CD4-positive, alpha-beta memory T cell (primary cell): ENCODE data around the gene SH3BGRL3. TPM values are rescaled to one million over a fixed set of nuclear protein-coding genes. Genes with fewer than 3 reads are reported as not detected.

ENCODE experiments used
- CTCF ChIA-PET: fragments of 350-600 bp; sonication (Branson Sonifier 250); formaldehyde crosslinking; loops from one replicate; lab custom pipeline; 2021; ENCODE audit warnings: inconsistent platforms; ENCODE audit not compliant: partially characterized antibody; lab: Charles Lee
- POLR2A ChIA-PET: fragments of 350-600 bp; sonication (Branson Sonifier 250); formaldehyde crosslinking; loops from one replicate; lab custom pipeline; 2021; ENCODE audit not compliant: partially characterized antibody; lab: Charles Lee
- DNase-seq, 5 donors: peaks; one replicate each; pipeline versions ENCODE4 v3.0.0 to v3.0.0-alpha.2; 2020 to 2022; ENCODE audit warnings: mixed read lengths in 1 of 5
- H3K27ac ChIP-seq: one replicate; pipeline ENCODE4 v1.7.0; 2013; ENCODE audit warnings: low read depth, low read length
- H3K27me3 ChIP-seq: 2 replicates; pipeline ENCODE4 v1.7.0; 2013; ENCODE audit warnings: mild to moderate bottlenecking, low read length, moderate library complexity; ENCODE audit not compliant: insufficient read depth
- H3K36me3 ChIP-seq: 2 replicates; pipeline ENCODE4 v1.7.0; 2013; ENCODE audit warnings: mild to moderate bottlenecking, low read length, moderate library complexity; ENCODE audit not compliant: insufficient read depth
- H3K4me1 ChIP-seq: 2 replicates; pipeline ENCODE4 v1.7.0; 2013; ENCODE audit warnings: mild to moderate bottlenecking, low read length, moderate library complexity; ENCODE audit not compliant: insufficient read depth
- H3K4me3 ChIP-seq, 2 donors: one replicate each; pipeline ENCODE4 v1.7.0; 2013; ENCODE audit warnings: low read length in 2 of 2, mild to moderate bottlenecking in 1 of 2
- H3K9me3 ChIP-seq, 2 donors: one replicate each; pipeline ENCODE4 v1.7.0; 2013; ENCODE audit warnings: low read length in 2 of 2, control low read depth in 1 of 2; ENCODE audit not compliant: control insufficient read depth in 1 of 2
- H3K27ac Mint-ChIP-seq, 7 donors: one replicate each; pipeline ENCODE4 v1.8.0; 2020 to 2021; ENCODE audit warnings: mixed read lengths in 7 of 7, mild to moderate bottlenecking in 6 of 7, inconsistent platforms in 3 of 7, moderate library complexity in 3 of 7
- H3K27me3 Mint-ChIP-seq, 2 donors: one replicate each; pipeline ENCODE4 v1.8.0; 2020 to 2021; ENCODE audit warnings: mixed read lengths in 2 of 2
- H3K36me3 Mint-ChIP-seq, 2 donors: one replicate each; pipeline ENCODE4 v1.8.0; 2020 to 2021; ENCODE audit warnings: mixed read lengths in 2 of 2, inconsistent platforms in 1 of 2, mild to moderate bottlenecking in 1 of 2
- H3K4me1 Mint-ChIP-seq, 4 donors: one replicate each; pipeline ENCODE4 v1.8.0; 2020 to 2021; ENCODE audit warnings: mixed read lengths in 4 of 4, mild to moderate bottlenecking in 1 of 4
- H3K4me3 Mint-ChIP-seq, 8 donors: one replicate each; pipeline ENCODE4 v1.8.0; 2020 to 2021; ENCODE audit warnings: mixed read lengths in 8 of 8, mild to moderate bottlenecking in 7 of 8, moderate library complexity in 6 of 8, inconsistent platforms in 3 of 8
- H3K9me3 Mint-ChIP-seq, 8 donors: one replicate each; pipeline ENCODE4 v1.8.0; 2020 to 2021; ENCODE audit warnings: mixed read lengths in 8 of 8, mild to moderate bottlenecking in 5 of 8, inconsistent platforms in 3 of 8, moderate library complexity in 1 of 8
- intact Hi-C: fragments of 100-400 bp; cut with micrococcal nuclease; formaldehyde crosslinking; loops from one replicate; pipeline ENCODE4 v1.15.1; 2023
- polyA plus RNA-seq, 2 donors: library from polyadenylated mRNA; unstranded; fragments of 300-500 nt; fragmentation: Illumina TruSeq; gene quantifications; one replicate each; pipeline ENCODE4 v1.2.3, GENCODE V29; 2021
- total RNA-seq, 2 experiments: library from RNA; stranded (reverse); gene quantifications; one replicate each; pipeline ENCODE4 v1.2.3, GENCODE V29; 2021

The SH3BGRL3 gene
- total and polyA plus RNA-seq, 4 experiments from 2014 or later: 293 to 1,531 (median 642) TPM

- Histone ChIP-seq H3K4me3 (peak overlapping the region; percentile 38 to 50), H3K27ac (peak overlapping the region; percentile 91), H3K4me1 (peaks cover 94% of the 10 kb centered on the region), H3K36me3 (peaks cover 12% of the 10 kb centered on the region), H3K27me3 (no peaks in the 10 kb centered on the region), H3K9me3 (no peaks in the 10 kb centered on the region)
- Mint-ChIP-seq H3K27ac (peak overlapping the region; percentile 94 to 100 (median 99)), H3K36me3 (peaks cover 9 to 33% of the 10 kb centered on the region in 2 donors), H3K27me3 (no peaks in the 10 kb centered on the region), H3K9me3 (no peaks in the 10 kb centered on the region), H3K4me3 (peak overlapping the region; percentile 82 to 94 (median 89)), H3K4me1 (peaks cover 63 to 96% (median 81%) of the 10 kb centered on the region in 4 donors)
- ChIA-PET POLR2A (interaction anchor here (0.6 to 38.6 kb wide), 24 partner anchors 6 to 1027 kb away, joined by 3 to 3358 read pairs (median 8); partner anchors contain the start of genes CD52, CEP85, DHDDS and HMGN2), CTCF (interaction anchor here (0.8 to 21.6 kb wide), 21 partner anchors 8 to 149 kb away, joined by 3 to 1027 read pairs (median 10); partner anchors contain the start of genes CD52, CEP85, SH3BGRL3 and UBXN11)
- intact Hi-C loops: loop anchor here (1.0 to 2.0 kb wide), 6 partner anchors 8 to 132 kb away; partner anchors contain the start of gene CEP85
- peak; percentile 91 to 99 (median 92) for DNase-seq
These were observed 4.9 kb downstream of the SH3BGRL3 start for GRCh38 chr1:26284597-26285347.

DNA sequence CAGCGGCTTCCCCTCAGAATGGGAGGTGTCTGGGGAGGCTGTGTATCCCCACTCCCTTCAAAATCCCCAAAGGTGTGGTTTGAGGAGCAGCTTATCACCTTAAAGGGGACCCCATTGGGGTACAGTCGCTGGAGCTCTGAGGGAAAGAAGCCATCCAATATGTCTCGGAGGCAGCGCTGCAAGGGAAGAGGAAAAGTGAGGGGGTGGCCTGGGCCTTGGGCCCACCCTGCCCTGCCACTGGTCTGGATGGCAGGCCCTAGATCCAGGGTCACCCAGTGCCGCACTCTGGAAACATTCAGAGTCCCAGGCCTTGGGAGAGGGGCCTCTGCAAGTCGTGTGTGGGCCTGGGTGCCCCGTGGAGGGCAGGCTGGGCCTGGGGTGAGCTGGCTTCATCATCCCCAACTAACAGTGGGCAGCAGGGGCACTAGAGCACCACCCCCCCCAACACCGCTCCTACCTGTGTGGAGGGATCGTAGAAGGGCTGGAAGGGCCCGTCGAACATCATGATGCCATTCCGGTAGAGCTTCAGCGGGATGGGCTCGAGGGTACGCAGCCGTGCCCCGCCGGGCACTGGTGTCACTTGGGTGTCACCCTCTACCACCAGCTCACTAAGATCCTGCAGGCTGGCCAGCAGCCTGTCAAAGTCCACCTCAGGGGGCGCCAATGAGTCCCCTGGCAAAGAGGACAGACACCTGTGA lies 5.6 kb downstream of the SH3BGRL3 start:
- Histone ChIP-seq H3K36me3 (peaks cover 12% of the 10 kb centered on the region), H3K9me3 (no peaks in the 10 kb centered on the region), H3K4me1 (peaks cover 100% of the 10 kb centered on the region), H3K4me3 (peak overlapping the region in 1 of 2 donors; percentile 11), H3K27ac (peak overlapping the region; percentile 91), H3K27me3 (no peaks in the 10 kb centered on the region)
- H3K36me3 Mint-ChIP-seq: peaks cover 9 to 32% of the 10 kb centered on the region in 2 donors
- H3K9me3 Mint-ChIP-seq: no peaks in the 10 kb centered on the region
- peak overlapping the region in 6 of 8 donors; percentile 57 to 94 (median 90) for H3K4me3 Mint-ChIP-seq
- H3K27ac Mint-ChIP-seq: peak overlapping the region; percentile 94 to 100 (median 99)
- no peaks in the 10 kb centered on the region for H3K27me3 Mint-ChIP-seq
- peaks cover 69 to 100% (median 88%) of the 10 kb centered on the region in 4 donors for H3K4me1 Mint-ChIP-seq
- POLR2A ChIA-PET: interaction anchor here (1.0 to 38.6 kb wide), 17 partner anchors 7 to 187 kb away, joined by 3 to 3358 read pairs (median 10); partner anchors contain the start of genes CD52, CEP85, HMGN2 and PDIK1L
- CTCF ChIA-PET: interaction anchor here (0.6 to 21.6 kb wide), 22 partner anchors 8 to 149 kb away, joined by 3 to 1027 read pairs (median 8); partner anchors contain the start of genes CD52, CEP85, SH3BGRL3 and UBXN11
- peak in 1 of 5 donors; percentile 7 for DNase-seq
- intact Hi-C loops: loop anchor here (1.0 to 2.0 kb wide), 5 partner anchors 36 to 131 kb away; partner anchors contain the start of gene CEP85

- H3K4me1 ChIP-seq: peaks cover 100% of the 10 kb centered on the region
- Mint-ChIP-seq H3K4me3 (peak overlapping the region in 5 of 8 donors; percentile 24 to 81 (median 51)), H3K4me1 (peaks cover 69 to 100% (median 88%) of the 10 kb centered on the region in 4 donors), H3K27me3 (no peaks in the 10 kb centered on the region), H3K9me3 (no peaks in the 10 kb centered on the region), H3K36me3 (peaks cover 7 to 28% of the 10 kb centered on the region in 2 donors), H3K27ac (peak overlapping the region; percentile 84 to 99 (median 98))
- no peak for DNase-seq
- intact Hi-C loops: no loop called here
- H3K4me3 ChIP-seq: peak overlapping the region; percentile 11 to 34
- ChIA-PET CTCF (interaction anchor here (0.6 to 21.6 kb wide), 14 partner anchors 9 to 141 kb away, joined by 3 to 1027 read pairs (median 23); partner anchors contain the start of genes CD52, CEP85, SH3BGRL3 and UBXN11), POLR2A (interaction anchor here (1.2 to 38.6 kb wide), 12 partner anchors 8 to 186 kb away, joined by 3 to 3358 read pairs (median 28); partner anchors contain the start of genes CD52, CEP85, HMGN2 and SH3BGRL3)
- H3K36me3 ChIP-seq: peaks cover 10% of the 10 kb centered on the region
- no peaks in the 10 kb centered on the region for H3K27me3 ChIP-seq
- H3K27ac ChIP-seq: peak overlapping the region; percentile 91
- H3K9me3 ChIP-seq: no peaks in the 10 kb centered on the region
These were observed 6.2 kb downstream of the SH3BGRL3 start for GRCh38 chr1:26286064-26286416.

GRCh38 chr1:26287033-26287711 lies 7.3 kb downstream of the SH3BGRL3 start:
- ChIA-PET POLR2A (interaction anchor here (1.0 to 38.6 kb wide), 15 partner anchors 9 to 184 kb away, joined by 3 to 3358 read pairs (median 11); partner anchors contain the start of genes CD52, CEP85, DHDDS and HMGN2), CTCF (interaction anchor here (0.5 to 21.6 kb wide), 14 partner anchors 10 to 133 kb away, joined by 3 to 1027 read pairs (median 23); partner anchors contain the start of genes CD52, SH3BGRL3, UBXN11 and ZNF593)
- Histone ChIP-seq H3K4me1 (peaks cover 100% of the 10 kb centered on the region), H3K4me3 (peak overlapping the region; percentile 35 to 77), H3K9me3 (no peaks in the 10 kb centered on the region), H3K36me3 (no peaks in the 10 kb centered on the region), H3K27me3 (no peaks in the 10 kb centered on the region), H3K27ac (peak overlapping the region; percentile 91)
- H3K4me3 Mint-ChIP-seq: peak overlapping the region; percentile 67 to 92 (median 80)
- intact Hi-C loops: loop anchor here (1.0 kb wide), 1 partner anchor 20 kb away; no protein-coding TSS in a partner anchor
- H3K27ac Mint-ChIP-seq: peak overlapping the region; percentile 93 to 99 (median 97)
- no peaks in the 10 kb centered on the region for H3K27me3 Mint-ChIP-seq
- H3K36me3 Mint-ChIP-seq: peaks cover 0 to 21% of the 10 kb centered on the region in 2 donors
- no peaks in the 10 kb centered on the region for H3K9me3 Mint-ChIP-seq
- H3K4me1 Mint-ChIP-seq: peaks cover 69 to 100% (median 88%) of the 10 kb centered on the region in 4 donors
- DNase-seq: peak; percentile 80 to 92 (median 84)

- peaks cover 100% of the 10 kb centered on the region for H3K4me1 ChIP-seq
- H3K4me3 ChIP-seq: peak overlapping the region; percentile 29 to 77
- no peak for DNase-seq
- no peaks in the 10 kb centered on the region for H3K27me3 ChIP-seq
- peak overlapping the region; percentile 91 for H3K27ac ChIP-seq
- peak overlapping the region; percentile 93 to 99 (median 97) for H3K27ac Mint-ChIP-seq
- peaks cover 64 to 99% (median 83%) of the 10 kb centered on the region in 4 donors for H3K4me1 Mint-ChIP-seq
- no peaks in the 10 kb centered on the region for H3K9me3 ChIP-seq
- no peaks in the 10 kb centered on the region for H3K27me3 Mint-ChIP-seq
- peaks cover 0 to 15% of the 10 kb centered on the region in 2 donors for H3K36me3 Mint-ChIP-seq
- H3K4me3 Mint-ChIP-seq: peak overlapping the region; percentile 21 to 92 (median 80)
- no peaks in the 10 kb centered on the region for H3K9me3 Mint-ChIP-seq
- H3K36me3 ChIP-seq: no peaks in the 10 kb centered on the region
- CTCF ChIA-PET: interaction anchor here (1.7 to 21.6 kb wide), 8 partner anchors 11 to 108 kb away, joined by 5 to 1027 read pairs (median 16); partner anchors contain the start of genes CD52, CEP85, SH3BGRL3 and UBXN11
- POLR2A ChIA-PET: interaction anchor here (1.0 to 38.6 kb wide), 17 partner anchors 9 to 184 kb away, joined by 3 to 3358 read pairs (median 8); partner anchors contain the start of genes CD52, CEP85, DHDDS and HMGN2
- intact Hi-C loops: loop anchor here (1.0 kb wide), 1 partner anchor 19 kb away; no protein-coding TSS in a partner anchor
These were observed 7.9 kb downstream of the SH3BGRL3 start for GRCh38 chr1:26287811-26288210.
